Mesodermal cell (in vitro differentiated cells): ENCODE results near the gene TTLL4.

Experiments used
- H3K27ac ChIP-seq: 2 replicates; pipeline ENCODE4 v1.7.0; 2013; ENCODE audit warnings: mild to moderate bottlenecking, low read depth, low read length, moderate library complexity; ENCODE audit not compliant: severe bottlenecking
- H3K36me3 ChIP-seq: 2 replicates; pipeline ENCODE4 v1.7.1; 2013; ENCODE audit warnings: mild to moderate bottlenecking, low read length, moderate library complexity; ENCODE audit not compliant: control insufficient read depth, insufficient read depth
- H3K4me1 ChIP-seq: one replicate; pipeline ENCODE4 v1.7.1; 2013; ENCODE audit warnings: mild to moderate bottlenecking, low read length; ENCODE audit not compliant: insufficient read depth, control insufficient read depth, poor library complexity, severe bottlenecking
- H3K4me3 ChIP-seq: 2 replicates; pipeline ENCODE4 v1.7.0; 2013; ENCODE audit warnings: low read length, control low read depth, mild to moderate bottlenecking; ENCODE audit not compliant: insufficient read depth, poor library complexity, severe bottlenecking; ENCODE audit errors: extremely low read depth
- H3K9me3 ChIP-seq: 2 replicates; pipeline ENCODE4 v1.7.1; 2013; ENCODE audit warnings: mild to moderate bottlenecking, low read length, moderate library complexity; ENCODE audit not compliant: control insufficient read depth
- WGBS, 2 experiments: methylation state at CpG; one replicate each; pipeline ENCODE4 v1.1.5; 2013; ENCODE audit warnings: missing lambda C conversion rate in 2 of 2; ENCODE audit not compliant: insufficient coverage in 2 of 2; 5-methylcytosine and 5-hydroxymethylcytosine counted together

The TTLL4 gene

DNA sequence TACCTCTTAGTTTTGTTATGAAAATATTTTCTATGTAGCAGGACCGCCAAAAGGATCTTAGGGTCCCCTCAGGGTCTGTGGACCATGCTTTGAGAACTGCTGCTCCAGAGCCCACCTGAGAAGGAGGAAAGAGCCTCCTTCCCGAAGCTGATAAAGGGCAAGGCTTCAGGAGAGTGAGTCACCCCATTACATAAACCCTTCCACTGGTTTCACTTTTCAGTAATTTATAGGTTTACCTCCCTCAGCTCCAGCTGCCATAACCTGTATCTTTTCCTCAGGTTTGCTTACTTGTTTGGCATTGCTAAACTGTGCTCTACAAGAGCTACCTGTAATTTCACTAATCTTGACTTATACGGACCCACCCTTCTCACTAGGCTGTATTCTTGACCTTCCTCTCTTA lies 6.6 kb downstream of the TTLL4 start:
- whole genome bisulfite sequencing, 2 experiments: 100% methylated on average over 1 to 2 of the region's 3 CpGs
- Histone ChIP-seq H3K36me3 (peaks cover 81% of the 10 kb centered on the region), H3K27ac (no peak overlapping the region), H3K4me3 (no peak overlapping the region), H3K4me1 (peaks cover 9% of the 10 kb centered on the region), H3K9me3 (no peaks in the 10 kb centered on the region)

DNA sequence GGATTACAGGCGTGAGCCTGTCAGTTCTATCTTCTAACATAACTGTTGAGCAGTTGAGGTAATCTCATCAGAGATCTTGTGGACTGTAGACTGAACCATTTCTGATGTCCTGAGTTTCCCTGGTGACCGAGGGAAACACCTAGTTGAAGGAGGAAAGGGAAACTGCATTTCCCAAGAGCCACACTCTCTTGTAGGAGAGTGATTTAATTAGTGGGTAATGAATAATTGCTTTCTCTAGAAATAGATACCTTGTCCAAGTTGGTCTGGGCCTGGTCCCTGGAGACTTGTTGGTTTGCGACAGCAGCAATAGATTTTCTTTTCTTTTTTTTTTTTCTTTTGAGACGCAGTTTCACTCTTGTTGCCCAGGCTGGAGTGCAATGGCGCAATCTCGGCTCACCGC lies 7.4 kb downstream of the TTLL4 start:
- Histone ChIP-seq H3K36me3 (peaks cover 74% of the 10 kb centered on the region), H3K4me3 (no peak overlapping the region), H3K4me1 (peaks cover 17% of the 10 kb centered on the region), H3K9me3 (no peaks in the 10 kb centered on the region), H3K27ac (no peak overlapping the region)
- 80 to 89% methylated on average over 1 to 3 of the region's 7 CpGs for WGBS, 2 experiments

DNA sequence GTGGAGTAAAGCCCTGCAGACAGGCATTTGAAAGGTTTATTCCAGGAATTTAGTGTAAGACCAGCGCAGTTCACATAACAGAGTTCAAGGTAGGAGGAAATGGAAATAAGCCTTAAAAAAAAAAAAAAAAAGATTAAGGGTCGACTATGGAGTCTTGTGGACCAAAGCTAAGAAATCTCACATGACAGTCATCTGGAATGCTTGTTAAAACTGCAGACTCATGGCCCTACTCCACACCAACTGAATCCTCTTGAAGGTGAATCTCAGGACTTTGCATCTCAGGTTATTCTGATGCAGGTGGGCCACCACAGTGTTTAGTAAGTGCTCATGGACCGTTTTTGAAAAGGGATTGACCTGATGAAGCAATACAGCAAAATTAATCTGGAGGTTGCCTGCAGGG lies 8.8 kb downstream of the TTLL4 start:
- H3K9me3 ChIP-seq: no peaks in the 10 kb centered on the region
- no peak overlapping the region for H3K27ac ChIP-seq
- no peak overlapping the region for H3K4me3 ChIP-seq
- 90 to 92% methylated on average over 1 to 2 of the region's 3 CpGs for WGBS, 2 experiments
- peaks cover 61% of the 10 kb centered on the region for H3K36me3 ChIP-seq
- peaks cover 22% of the 10 kb centered on the region for H3K4me1 ChIP-seq

DNA sequence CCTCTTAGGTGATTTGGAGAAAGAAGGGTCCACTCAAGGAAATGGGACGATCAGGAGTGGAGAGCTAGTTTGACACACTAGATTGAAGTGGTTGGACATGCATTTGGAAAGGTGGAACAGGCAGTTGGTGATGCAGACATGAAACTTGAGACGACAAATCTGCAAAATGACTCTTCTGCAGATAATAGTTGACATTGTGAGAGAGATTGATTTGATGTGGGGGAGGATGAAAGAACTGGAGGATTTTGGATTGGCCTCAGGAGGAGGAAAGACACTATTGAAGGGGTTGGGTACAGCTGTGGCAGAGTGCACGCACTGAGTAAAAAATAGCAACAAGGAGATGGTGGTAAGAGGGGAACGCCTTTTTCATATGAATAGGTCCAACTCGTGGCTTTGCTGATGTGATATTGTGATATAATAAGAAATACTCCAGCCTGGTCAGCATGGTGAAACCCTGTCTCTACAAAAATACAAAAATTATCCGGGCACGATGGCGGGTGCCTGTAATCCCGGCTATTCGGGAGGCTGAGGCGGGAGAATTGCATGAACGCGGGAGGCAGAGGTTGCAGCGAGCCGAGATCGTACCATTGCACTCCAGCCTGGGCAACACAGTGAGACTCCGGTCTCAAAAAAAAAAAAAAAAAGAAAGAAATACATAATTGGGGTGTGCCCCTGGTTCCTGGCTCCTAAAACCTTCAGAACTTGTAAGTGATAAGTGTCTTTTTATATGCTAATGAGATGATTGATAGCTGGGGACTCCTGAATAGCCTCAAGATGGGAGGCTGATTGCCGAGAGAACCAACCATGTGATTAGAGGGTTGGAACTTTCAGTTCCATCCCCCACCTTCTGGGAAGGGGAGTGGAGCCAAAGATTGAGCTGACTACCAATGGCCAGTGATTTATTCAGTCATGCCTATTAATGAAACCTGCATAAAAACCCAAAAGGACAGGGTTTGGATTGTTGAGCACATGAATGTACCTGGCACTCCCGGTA lies 9.7 kb downstream of the TTLL4 start:
- peak overlapping the region; percentile 5 for H3K27ac ChIP-seq
- H3K9me3 ChIP-seq: peaks cover under 1% of the 10 kb centered on the region
- peaks cover 62% of the 10 kb centered on the region for H3K36me3 ChIP-seq
- no peak overlapping the region for H3K4me3 ChIP-seq
- peaks cover 22% of the 10 kb centered on the region for H3K4me1 ChIP-seq
- 96% methylated on average over 13 to 19 of the region's 19 CpGs for WGBS, 2 experiments

DNA sequence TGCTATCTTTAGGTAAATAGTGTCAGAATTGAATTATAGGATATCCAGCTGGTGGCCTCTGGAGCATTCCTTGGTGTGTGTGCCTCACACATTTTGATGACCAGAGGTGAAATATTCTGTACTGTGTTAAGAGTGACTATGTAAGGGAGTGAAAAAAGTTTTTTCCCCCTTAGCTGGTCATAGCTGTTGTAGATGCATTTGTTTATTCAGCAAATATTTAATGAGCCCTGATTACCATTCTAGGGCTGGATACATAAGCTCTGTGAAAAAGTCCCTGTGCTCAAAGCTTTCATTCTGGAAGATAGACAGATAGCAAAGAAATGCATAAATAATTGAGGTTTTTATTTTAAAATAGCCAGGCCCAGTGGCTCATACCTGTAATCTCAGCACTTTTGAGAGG lies 10.9 kb downstream of the TTLL4 start:
- peaks cover 10% of the 10 kb centered on the region for H3K9me3 ChIP-seq
- H3K36me3 ChIP-seq: peaks cover 58% of the 10 kb centered on the region
- no peak overlapping the region for H3K4me3 ChIP-seq
- peaks cover 22% of the 10 kb centered on the region for H3K4me1 ChIP-seq
- H3K27ac ChIP-seq: no peak overlapping the region

DNA sequence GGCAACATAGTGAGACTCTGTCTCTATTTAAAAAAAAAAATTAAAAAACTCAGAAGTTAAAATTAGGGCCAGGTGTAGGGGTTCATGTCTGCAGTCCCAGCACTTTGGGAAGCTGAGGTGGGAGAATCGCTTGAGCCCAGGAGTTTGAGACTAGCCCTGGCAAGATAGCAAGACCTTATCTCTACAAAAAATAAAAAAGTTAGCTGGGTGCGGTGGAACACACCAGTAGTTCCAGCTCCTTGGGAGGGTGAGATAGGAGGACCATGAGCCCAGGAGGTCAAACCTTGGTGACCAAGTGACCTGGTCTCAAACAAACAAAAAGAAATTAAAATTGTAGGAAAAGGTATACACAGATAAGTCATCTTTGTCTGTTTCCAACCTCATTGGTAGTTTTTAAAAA lies 11.3 kb downstream of the TTLL4 start:
- peaks cover 58% of the 10 kb centered on the region for H3K36me3 ChIP-seq
- H3K27ac ChIP-seq: no peak overlapping the region
- no peak overlapping the region for H3K4me3 ChIP-seq
- H3K4me1 ChIP-seq: peaks cover 22% of the 10 kb centered on the region
- peaks cover 11% of the 10 kb centered on the region for H3K9me3 ChIP-seq
- WGBS, 2 experiments: 75 to 90% methylated on average over 2 of the region's 2 CpGs

DNA sequence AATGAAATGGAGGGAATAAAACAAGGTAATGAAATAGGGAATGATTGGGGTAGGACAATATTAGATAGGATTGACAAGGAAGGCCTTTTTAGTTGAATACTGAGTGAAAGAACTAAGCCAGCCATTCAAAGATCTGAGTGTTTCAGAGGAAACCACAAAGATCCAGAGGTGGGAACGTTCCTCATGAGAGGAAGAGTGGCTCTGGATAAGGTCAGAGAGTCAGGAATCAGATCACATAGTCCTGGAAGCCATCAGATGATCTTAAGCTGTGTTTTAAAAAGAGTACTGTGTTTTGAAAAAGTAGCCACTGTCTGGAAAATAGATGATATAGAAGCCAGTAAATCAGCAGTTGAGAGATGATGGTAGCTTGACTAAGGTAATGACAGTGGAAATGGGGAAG lies 11.8 kb downstream of the TTLL4 start:
- H3K36me3 ChIP-seq: peaks cover 58% of the 10 kb centered on the region
- WGBS, 2 experiments: 75 to 82% methylated on average over 1 of the region's 1 CpG
- H3K27ac ChIP-seq: peak overlapping the region; percentile 62

DNA sequence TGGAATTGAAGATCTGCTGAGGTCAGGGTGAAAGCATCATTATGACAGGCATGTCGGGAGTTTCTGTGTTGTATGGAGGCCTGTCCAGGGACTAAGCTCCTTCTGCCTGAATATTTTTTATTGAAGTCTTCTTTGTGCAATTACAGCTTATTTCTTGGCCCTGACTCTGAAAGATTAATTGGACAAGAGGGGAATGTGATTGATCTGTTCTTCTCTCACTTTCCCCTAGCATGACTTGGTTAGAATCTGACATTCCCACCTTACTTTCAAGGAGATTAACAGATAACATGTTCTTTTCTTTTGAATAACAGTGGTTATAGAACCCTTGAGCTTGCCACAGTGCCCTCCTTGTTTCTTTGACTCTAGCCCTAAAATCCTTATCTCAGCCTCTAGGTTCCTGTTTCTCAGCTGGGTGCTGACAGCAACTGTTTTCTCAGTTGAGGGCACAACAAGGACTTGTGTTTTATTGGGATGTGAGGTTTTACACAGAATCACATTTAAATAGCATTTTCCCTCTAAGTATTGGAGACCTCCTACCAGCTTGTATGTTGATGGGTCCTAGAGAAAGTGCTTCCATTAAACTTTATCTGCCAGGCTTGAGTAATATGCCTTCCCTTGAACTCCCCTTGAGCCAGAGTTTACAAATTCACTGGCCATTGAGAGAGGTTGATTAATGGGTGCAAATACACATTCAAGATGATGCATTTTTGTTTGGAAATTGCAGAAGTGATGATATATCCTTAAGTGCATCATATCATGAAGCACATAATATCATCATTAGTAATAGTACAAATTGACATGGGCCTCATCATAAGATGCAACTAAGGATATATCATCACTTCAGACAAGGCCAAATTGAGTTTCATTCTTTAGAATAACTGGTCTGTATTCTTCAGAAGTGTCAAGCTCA lies 12.5 kb downstream of the TTLL4 start:
- Histone ChIP-seq H3K27ac (peak overlapping the region; percentile 62), H3K4me1 (peaks cover 22% of the 10 kb centered on the region), H3K36me3 (peaks cover 57% of the 10 kb centered on the region), H3K9me3 (peaks cover 18% of the 10 kb centered on the region), H3K4me3 (no peak overlapping the region)
- WGBS, 2 experiments: 50 to 69% methylated on average over 1 of the region's 1 CpG

More for the DNA sequence above, 11.8 kb downstream of the TTLL4 start:
- H3K4me3 ChIP-seq: no peak overlapping the region
- H3K4me1 ChIP-seq: peaks cover 22% of the 10 kb centered on the region
- H3K9me3 ChIP-seq: peaks cover 14% of the 10 kb centered on the region

DNA sequence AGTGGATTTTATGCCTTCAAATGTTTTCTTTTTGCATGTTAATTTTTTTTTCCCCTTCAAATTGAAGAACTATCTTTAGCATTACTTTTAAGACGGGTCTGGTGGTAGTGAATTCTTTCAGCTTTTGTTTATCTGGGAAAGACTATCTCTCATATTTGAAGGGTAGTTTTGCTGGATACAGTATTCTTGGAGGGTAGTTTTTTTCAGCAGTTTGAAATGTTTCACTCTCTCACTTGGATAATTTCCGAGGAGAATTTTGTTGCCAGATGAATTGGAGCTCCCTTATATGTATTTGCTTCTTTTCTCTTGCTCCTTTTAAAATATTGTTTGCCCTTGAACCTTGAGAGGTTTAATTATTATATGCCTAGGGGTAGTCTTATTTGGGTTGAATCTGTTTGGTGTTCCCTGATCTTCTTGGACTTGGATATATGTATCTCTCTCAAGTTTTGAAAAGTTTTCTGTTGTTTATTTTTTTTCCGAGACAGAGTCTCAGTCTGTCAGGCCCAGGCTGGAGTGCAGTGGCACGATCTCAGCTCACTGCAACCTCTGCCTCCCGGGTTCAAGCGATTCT lies 15.5 kb downstream of the TTLL4 start:
- peaks cover 18% of the 10 kb centered on the region for H3K9me3 ChIP-seq
- peaks cover 45% of the 10 kb centered on the region for H3K36me3 ChIP-seq
- peaks cover 24% of the 10 kb centered on the region for H3K4me1 ChIP-seq
- WGBS, 2 experiments: 93 to 97% methylated on average over 4 of the region's 6 CpGs
- H3K27ac ChIP-seq: no peak overlapping the region
- H3K4me3 ChIP-seq: no peak overlapping the region

DNA sequence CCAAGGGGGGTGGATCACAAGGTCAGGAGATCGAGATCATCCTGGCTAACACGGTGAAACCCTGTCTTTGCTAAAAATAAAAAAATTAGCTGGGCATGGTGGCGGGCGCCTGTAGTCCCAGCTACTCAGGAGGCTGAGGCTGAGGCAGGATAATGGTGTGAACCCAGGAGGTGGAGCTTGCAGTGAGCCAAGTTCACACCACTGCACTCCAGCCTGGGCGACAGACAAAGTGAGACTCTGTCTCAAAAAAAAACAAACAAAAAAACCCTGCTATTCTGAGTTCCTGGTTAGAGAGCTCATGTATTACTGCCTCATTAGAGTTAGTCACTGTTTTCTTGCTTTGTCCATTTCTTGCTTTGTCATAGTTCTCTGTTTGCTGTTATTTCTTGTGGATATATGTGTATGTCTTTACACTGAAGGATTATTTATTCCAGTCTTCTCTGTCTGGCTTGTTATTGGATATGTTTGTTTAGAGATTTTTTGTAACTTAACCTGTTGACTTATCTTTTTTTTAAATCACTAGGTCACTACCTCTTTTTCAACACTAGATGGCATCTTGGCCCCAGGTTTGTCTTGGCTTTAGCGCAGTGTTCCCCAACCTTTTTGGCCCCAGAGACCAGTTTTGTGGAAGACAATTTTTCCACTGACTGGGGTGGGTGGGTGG lies 17.0 kb downstream of the TTLL4 start:
- peaks cover 18% of the 10 kb centered on the region for H3K9me3 ChIP-seq
- peaks cover 22% of the 10 kb centered on the region for H3K4me1 ChIP-seq
- no peak overlapping the region for H3K27ac ChIP-seq
- no peak overlapping the region for H3K4me3 ChIP-seq
- 84 to 90% methylated on average over 2 to 4 of the region's 6 CpGs for WGBS, 2 experiments
- peaks cover 44% of the 10 kb centered on the region for H3K36me3 ChIP-seq
